ENCODE results near the gene TMEM30B. TPM values are rescaled to one million over a fixed set of nuclear protein-coding genes. Genes with fewer than 3 reads are reported as not detected.

TMEM30B gene
- total and polyA plus RNA-seq, 2 of the 13 experiments (the other 11 are each of a cell fraction or from before 2014, with no cell fraction given): not detected

- TF ChIP-seq RCOR2 (CRISPR knock-in tag; IDR thresholded peaks at IDR 0.05) (peak; percentile 51; the same call in 1 of the 2 replicates), SOX6 (IDR thresholded peaks at IDR 0.05) (no peak), SOX6 (CRISPR knock-in tag; IDR thresholded peaks at IDR 0.05) (peak; percentile 37; the same call in 1 of the 2 replicates), ADNP (CRISPR knock-in tag; IDR thresholded peaks at IDR 0.05) (peak; percentile 89; the same call in 1 of the 2 replicates), ONECUT2 (CRISPR knock-in tag; IDR thresholded peaks at IDR 0.05) (peak; percentile 79), HNF1A (IDR thresholded peaks at IDR 0.05; ENCODE audit: low read depth) (0 out of 2 replicates have a peak, but pooled peaks have one; percentile 43), HNF1A (CRISPR knock-in tag; IDR thresholded peaks at IDR 0.05; ENCODE audit: borderline replicate concordance) (no peak), NR2F2 (IDR thresholded peaks at IDR 0.05; ENCODE audit: borderline replicate concordance, low read depth) (no peak), ZNF770 (CRISPR knock-in tag; IDR thresholded peaks at IDR 0.05) (peak; percentile 97), ZMYM3 (CRISPR knock-in tag; IDR thresholded peaks at IDR 0.05) (peak; percentile 79; the same call in 1 of the 2 replicates), ZMYM4 (CRISPR knock-in tag; IDR thresholded peaks at IDR 0.05) (peak; percentile 61; the same call in 1 of the 2 replicates), RBFOX2 (IDR thresholded peaks at IDR 0.05; ENCODE audit: low read depth, low read length) (no peak), ZNF263 (CRISPR knock-in tag; IDR thresholded peaks at IDR 0.05) (no peak), CBX2 (IDR thresholded peaks at IDR 0.05; ENCODE audit: low read depth, low read length) (no peak), CBX2 (CRISPR knock-in tag; IDR thresholded peaks at IDR 0.05; ENCODE audit: low read depth) (no peak), ZBTB34 (CRISPR knock-in tag; IDR thresholded peaks at IDR 0.05) (no peak), BCL6 (CRISPR knock-in tag; IDR thresholded peaks at IDR 0.05) (0 out of 2 replicates have a peak, but pooled peaks have one; percentile 6), CREB1 (IDR thresholded peaks at IDR 0.05) (no peak), CREB1 (CRISPR knock-in tag; IDR thresholded peaks at IDR 0.05) (0 out of 2 replicates have a peak, but pooled peaks have one; percentile 18)
Measured at GRCh38 chr14:61288228-61288627, 7.1 kb upstream of the TMEM30B start (continued).

Data from HepG2 (cell line).